Neural progenitor cell (in vitro differentiated cells): Measurements from ENCODE around the gene SERINC3.

Source experiments
- EZH2phosphoT487 ChIP-seq: fragments of 200-600 bp; sonication (generic); IDR thresholded peaks from 2 replicates; pipeline ENCODE4 v1.6.1; 2017; ENCODE audit warnings: antibody characterized with exemption
- TF ChIP-seq, protein P1 (sequence below): fragments of 200-600 bp; sonication (generic); IDR thresholded peaks from 2 replicates; pipeline ENCODE4 v1.5.1; 2017; ENCODE audit warnings: antibody characterized with exemption, mild to moderate bottlenecking

DNA sequence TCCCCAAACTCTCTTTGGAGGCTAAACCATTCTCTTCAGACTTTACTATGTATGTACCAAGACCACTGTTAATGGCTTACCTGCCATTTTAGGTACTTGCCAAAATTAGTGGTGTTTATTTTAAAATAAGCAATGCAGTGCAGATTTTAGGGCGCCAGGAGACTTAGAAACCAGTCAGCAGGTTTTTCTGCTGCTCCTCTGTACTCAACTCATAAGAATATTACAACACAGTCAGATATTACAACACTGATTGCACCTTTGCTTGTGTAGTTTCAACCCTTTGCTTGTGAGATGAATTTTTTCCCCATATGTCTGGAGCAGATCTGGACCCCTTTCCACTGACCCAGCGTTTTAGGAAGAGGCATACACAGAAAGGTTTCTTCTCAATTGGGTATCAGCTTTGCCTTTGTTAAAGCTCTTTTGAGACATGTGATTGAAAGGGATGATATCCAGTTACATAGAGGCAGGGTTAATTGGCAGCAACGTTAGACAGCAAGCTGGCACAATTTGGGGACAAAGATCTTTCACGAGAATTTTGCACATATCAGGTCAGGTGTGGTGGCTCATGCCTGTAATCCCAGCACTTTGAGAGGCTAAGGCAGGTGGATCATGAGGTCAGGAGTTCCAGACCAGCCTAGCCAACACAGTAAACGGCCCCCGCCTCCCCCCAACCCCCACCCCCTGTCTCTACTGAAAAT, 40.0 kb downstream of the SERINC3 start:
- TF ChIP-seq, protein P1, sequence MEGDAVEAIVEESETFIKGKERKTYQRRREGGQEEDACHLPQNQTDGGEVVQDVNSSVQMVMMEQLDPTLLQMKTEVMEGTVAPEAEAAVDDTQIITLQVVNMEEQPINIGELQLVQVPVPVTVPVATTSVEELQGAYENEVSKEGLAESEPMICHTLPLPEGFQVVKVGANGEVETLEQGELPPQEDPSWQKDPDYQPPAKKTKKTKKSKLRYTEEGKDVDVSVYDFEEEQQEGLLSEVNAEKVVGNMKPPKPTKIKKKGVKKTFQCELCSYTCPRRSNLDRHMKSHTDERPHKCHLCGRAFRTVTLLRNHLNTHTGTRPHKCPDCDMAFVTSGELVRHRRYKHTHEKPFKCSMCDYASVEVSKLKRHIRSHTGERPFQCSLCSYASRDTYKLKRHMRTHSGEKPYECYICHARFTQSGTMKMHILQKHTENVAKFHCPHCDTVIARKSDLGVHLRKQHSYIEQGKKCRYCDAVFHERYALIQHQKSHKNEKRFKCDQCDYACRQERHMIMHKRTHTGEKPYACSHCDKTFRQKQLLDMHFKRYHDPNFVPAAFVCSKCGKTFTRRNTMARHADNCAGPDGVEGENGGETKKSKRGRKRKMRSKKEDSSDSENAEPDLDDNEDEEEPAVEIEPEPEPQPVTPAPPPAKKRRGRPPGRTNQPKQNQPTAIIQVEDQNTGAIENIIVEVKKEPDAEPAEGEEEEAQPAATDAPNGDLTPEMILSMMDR, result no peak
- no peak for TF ChIP-seq EZH2phosphoT487
